Endothelial cell of hepatic sinusoid (primary cell): Measurements from ENCODE around the gene COPG1.
"Not testable (repeated sequence)": the region's sequence is repeated elsewhere in the genome, so short reads cannot be mapped to it uniquely, and the experiment has no call there.

ENCODE experiments used
- in situ Hi-C: cut with HindIII; loops from 2 replicates; pipeline ENCODE4 v1.10.0; 2017; ENCODE audit warnings: low sequenced_read_pairs

Gene COPG1, protein sequence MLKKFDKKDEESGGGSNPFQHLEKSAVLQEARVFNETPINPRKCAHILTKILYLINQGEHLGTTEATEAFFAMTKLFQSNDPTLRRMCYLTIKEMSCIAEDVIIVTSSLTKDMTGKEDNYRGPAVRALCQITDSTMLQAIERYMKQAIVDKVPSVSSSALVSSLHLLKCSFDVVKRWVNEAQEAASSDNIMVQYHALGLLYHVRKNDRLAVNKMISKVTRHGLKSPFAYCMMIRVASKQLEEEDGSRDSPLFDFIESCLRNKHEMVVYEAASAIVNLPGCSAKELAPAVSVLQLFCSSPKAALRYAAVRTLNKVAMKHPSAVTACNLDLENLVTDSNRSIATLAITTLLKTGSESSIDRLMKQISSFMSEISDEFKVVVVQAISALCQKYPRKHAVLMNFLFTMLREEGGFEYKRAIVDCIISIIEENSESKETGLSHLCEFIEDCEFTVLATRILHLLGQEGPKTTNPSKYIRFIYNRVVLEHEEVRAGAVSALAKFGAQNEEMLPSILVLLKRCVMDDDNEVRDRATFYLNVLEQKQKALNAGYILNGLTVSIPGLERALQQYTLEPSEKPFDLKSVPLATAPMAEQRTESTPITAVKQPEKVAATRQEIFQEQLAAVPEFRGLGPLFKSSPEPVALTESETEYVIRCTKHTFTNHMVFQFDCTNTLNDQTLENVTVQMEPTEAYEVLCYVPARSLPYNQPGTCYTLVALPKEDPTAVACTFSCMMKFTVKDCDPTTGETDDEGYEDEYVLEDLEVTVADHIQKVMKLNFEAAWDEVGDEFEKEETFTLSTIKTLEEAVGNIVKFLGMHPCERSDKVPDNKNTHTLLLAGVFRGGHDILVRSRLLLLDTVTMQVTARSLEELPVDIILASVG

DNA sequence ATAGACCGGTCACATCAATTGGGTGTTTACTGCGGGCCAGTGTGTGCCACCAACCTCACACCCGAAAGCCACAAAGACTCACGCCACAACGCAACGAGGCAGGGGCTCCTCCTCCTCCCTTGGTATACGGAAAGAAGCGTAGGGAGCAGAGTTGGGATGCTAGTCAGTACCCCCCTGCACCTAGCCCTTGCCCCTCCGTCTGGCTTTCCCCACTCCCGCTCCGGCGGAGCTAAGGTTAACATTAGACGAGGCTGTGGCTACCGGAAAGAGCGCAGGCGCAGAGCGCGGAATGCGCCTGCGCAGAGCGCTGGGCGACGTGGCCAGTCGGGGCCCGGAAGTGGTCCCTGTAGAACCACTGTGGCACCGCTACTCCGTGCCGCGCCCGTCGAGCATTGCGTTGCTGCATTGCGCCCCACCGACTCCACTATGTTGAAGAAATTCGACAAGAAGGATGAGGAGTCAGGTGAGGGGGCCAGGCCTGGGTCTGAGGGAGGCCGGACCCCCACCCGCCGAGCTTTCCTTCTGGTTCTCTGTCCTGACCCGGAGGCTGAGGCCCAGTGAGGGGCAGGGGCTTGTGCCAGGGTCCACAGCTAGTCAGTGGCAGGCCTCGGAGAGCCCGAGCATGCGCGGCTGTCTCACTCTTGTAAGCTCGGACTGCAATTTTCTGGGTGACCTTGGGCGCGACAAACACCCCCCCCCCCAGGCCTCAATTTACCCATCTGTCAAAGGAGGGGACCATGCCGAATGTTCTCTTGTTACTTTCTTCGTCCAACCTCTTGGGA lies at the start of gene COPG1:
Gene COPG1 (plus strand): TSS at position 323 of the 782 bp plus-strand sequence. CDS start 104 bp downstream, at position 427.
- in situ Hi-C loops = loop anchor here (25.0 kb wide), 1 partner anchor 187 kb away; the partner anchor contains the start of gene GP9

DNA sequence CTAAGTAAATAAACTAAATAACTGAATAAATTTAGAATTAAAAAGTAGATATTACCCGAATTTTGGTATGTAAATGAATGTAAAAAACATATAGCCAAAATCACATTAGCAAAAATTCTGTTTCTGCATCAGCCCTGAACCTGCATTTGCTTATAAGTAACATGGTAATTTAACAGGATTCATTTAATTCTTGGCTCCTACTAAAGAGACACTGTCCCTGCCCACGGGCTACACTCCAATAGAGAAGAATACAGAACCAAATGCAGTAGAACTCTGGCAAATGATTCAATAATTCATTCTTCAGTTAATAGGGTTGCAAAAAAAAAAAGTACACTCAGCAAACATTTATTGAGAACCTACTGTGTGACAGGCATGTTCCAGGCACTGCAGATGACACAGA lies 44.9 kb upstream of the COPG1 start:
- in situ Hi-C loops = no loop called here

DNA sequence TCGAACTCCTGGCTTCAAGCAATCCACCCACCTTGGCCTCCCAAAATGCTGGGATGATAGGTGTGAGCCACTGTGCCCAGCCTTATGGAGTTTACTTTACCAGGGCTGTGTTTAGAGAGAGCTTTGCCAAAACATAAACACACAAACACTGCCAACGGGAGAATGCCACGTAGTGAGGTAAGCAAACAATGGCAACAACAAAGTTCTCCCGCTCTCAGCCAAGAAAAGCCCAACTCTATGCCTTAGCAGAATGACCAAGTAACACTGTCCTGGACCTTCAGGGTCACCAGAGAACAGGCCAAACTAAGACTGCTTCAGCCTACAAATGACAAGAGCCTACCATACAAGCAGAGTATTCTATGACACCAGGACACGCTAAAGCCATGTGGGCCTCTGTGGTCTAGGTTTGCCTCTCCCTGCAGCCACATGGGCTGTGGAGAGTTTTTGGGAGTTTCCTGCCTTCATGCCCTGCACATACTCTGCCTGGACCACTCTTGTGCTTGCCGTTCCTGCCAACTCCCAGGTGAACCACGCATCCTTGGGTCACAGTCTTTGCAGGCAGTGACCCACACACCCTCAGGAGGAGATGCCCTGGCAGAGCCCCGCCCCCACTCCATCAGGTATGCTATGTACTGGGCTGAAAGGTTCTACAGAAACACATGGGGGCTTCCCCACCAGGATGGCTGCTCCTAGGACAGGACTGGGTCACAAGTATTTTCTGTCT lies 44.1 kb upstream of the COPG1 start:
- in situ Hi-C loops = no loop called here

DNA sequence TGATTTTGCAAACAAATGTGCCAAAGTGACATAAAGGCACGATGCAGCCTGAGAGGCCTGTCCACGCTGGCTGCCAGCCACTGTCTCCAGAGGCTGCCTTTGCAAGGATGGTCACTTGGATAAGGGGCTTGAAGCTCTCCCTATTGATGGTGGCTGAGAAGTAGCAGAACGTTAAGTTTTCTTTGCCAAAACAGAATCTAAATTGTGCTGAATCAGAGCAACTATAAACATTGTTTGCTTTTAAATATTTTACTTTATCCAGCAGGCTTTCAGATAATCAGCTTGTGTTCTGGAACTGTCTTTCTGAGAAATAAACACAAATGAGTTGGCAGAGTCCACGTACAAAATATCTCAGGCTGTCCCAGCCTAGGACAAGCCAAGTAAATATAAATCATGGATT lies 41.9 kb upstream of the COPG1 start:
- in situ Hi-C loops = no loop called here

DNA sequence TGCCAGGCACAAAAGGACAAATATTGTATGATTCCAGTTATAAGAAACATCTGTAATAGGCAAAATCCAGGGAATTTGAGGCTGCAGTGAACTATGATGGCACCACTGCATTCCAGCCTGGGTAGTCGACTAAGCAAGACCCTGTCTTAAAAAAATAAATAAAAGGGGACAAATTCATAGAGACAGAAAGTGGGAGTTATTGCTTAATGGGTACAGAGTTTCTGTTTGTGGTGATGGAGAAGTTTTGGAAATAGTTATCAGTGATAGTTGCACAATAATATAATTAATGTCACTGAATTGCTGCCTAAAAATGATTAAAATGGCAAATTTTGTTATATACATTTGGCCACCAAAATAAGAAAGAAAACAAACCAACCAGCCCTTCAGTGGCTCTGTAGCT lies 38.1 kb upstream of the COPG1 start:
- in situ Hi-C loops = no loop called here

DNA sequence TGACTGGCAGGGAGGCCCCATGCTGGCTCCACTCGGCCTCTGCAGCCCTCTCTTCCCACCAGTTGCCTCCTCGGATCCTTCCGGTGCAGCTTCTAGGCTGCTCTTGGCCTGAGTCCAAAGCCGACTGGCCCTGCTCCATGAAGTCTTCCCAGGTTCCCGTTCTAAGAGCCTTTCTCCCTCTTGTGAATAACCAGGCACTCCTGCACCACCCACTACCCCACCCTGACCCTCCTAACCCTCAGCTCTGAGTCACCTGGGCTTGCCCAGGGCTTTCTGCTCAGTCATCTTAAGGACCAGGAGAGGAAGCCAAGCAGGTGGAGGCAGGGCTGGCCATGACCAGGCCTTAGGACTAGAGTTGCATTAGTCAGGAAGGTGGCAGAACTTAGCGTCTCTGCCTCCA lies 37.6 kb upstream of the COPG1 start:
- in situ Hi-C loops = no loop called here

DNA sequence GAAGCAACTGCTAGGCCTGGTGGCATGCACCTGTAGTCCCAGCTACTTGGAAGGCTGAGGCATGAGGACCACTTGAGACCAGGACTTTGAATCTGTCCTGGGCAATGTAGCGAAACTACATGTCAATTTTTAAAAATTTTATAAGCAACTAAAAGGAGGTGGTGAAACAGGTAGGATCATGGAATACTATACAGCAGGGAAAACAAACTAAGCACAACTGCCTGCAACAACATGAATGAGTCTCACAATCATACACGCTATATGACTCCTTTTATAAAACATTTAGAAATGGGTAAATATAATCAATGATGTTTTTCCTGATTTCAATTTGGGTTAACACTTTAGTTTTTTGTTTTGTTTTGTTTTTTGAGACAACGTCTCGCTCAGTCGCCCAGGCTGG lies 36.2 kb upstream of the COPG1 start:
- in situ Hi-C loops = no loop called here

DNA sequence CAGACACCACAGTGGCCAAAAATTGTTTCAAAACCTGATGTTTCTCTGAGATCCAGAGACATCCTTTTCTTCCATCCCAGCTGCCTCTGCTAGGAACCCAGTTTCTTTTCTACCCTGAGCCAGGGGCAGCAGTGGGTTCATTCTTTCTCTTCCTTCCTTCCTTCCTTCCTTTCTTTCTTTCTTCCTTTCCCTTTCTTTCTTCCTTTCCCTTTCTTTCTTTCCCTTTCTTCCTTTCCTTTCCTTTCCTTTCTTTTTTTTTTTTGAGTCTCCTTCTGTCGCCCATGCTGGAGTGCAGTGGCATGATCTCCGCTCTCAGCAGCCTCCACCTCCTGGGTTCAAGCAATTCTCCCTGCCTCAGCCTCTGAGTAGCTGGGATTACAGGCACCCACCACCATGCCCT lies 30.7 kb upstream of the COPG1 start:
- in situ Hi-C loops = no loop called here

DNA sequence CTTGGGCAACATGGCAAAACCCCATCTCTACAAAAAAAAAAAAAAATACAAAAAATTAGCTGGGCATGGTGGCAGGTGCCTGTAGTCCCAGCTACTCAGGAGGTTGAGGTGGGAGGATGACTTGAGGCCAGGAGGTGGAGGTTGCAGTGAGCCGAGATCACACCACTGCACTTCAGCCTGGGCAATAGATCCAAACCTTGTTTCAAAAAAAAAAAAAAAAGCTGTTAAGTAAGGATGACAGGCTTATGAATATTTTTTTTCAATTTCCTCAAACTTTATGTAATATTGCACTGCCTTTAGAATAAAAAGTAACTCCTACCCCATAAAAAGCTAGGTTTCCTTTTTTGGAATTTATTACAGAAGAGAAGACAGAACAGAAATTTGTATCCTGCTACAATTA lies 25.0 kb upstream of the COPG1 start:
- in situ Hi-C loops = not testable (repeated sequence)

DNA sequence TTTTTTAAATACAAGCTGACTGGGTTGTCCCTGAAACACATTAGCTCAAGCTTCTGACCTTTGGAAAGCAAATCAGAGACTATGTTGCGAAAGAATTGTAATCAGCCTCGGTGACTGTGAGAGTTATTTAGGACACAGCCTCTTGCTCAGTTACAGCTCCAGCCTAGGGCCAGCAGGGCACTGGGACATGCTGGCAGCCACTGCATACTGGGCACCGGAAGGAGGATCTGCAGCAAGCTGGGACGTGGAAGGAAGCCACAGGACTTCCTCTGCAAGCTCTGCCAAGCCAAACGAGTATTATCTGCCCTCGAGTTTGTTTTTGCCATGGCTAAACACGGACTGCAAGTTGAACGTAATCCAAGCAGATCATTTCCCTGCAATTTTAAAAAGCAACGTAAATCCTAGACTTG lies 24.4 kb upstream of the COPG1 start:
- in situ Hi-C loops = loop anchor here (25.0 kb wide), 1 partner anchor 163 kb away; the partner anchor contains the start of gene GP9

DNA sequence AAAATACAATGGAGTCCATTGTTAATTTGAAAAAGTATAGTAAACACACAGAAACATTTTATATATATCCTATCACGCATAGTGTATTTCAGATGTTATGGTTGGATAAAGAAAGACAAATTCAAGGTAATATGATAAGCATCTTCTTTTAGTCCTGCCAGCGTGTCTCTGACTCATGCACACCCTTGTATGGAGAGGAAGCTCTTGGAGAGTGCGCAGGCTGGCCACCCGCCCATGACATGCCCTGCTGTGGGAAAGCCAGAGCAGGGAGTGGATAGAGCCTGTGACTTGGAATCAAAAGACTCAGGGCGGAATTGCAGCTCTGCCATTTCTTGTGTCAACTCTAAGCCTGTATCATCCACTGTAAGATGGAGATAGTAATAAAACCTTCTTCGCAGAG lies 23.0 kb upstream of the COPG1 start:
- in situ Hi-C loops = loop anchor here (25.0 kb wide), 1 partner anchor 164 kb away; the partner anchor contains the start of gene GP9

DNA sequence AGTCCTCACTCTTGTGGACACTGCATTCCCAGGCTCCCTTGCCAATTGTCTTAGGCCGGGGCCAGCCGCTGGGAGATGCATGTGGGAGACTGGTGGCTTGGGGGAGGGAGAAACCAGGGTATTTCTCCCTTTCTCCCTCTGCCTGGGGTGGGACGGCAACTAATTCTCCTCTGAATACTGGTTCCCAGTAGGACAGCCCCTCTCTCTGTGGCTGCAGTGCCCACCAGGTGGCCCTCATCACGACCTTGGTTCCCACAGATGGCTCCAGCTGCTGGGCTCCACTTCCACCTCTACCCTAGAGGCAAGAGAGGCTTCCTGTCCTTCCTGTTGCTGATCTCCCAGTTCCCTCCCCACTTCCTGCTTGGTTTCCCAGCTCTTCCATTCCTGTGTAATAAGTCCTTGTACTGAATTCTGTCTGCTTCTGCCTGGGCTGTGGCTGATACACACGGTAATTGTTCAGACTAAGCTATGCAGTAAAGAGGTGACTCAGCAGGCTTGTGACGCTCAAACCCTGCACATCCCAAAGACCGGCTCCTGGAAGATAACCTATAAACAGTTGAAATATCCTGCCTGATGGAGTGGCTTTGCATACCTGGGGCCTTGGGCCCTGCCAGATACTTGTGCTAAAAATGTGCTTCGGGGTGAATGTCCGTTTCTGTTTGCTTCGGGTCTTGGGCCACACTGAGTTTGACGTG lies 20.4 kb upstream of the COPG1 start:
- in situ Hi-C loops = loop anchor here (25.0 kb wide), 1 partner anchor 167 kb away; the partner anchor contains the start of gene GP9

DNA sequence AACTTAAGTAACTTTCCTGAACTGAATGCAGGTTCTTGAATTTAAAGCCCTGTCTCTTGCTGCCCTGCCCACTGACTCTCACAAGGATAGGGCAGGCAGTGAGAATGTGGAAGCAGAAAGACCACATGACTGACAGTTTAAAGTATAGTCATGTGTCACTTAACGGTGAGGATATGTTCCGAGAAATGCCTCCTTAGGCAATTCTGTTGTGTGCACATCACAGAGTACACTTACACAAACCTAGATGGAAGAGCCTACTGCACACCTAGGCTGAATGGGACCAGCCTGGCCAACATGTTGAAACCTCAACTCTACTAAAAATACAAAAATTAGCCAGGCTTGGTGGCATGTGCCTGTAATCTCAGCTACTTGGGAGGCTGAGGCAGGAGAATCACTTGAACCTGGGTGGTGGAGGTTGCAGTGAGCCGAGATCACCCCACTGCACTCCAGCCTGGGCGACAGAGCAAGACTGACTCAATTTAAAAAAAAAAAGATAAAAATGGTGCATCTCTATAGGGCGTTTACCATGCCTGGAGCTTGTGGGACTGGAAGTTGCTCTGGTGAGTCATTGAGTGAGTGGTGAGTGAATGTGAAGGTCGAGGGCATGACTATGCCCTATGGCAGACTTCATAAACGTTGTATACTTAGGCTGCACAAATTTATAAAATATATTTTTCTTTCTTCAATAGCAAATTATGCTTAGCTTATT lies 18.9 kb upstream of the COPG1 start:
- in situ Hi-C loops = loop anchor here (5.0 to 25.0 kb wide), 4 partner anchors 43 to 316 kb away; partner anchors contain the start of genes CFAP92 and GP9

DNA sequence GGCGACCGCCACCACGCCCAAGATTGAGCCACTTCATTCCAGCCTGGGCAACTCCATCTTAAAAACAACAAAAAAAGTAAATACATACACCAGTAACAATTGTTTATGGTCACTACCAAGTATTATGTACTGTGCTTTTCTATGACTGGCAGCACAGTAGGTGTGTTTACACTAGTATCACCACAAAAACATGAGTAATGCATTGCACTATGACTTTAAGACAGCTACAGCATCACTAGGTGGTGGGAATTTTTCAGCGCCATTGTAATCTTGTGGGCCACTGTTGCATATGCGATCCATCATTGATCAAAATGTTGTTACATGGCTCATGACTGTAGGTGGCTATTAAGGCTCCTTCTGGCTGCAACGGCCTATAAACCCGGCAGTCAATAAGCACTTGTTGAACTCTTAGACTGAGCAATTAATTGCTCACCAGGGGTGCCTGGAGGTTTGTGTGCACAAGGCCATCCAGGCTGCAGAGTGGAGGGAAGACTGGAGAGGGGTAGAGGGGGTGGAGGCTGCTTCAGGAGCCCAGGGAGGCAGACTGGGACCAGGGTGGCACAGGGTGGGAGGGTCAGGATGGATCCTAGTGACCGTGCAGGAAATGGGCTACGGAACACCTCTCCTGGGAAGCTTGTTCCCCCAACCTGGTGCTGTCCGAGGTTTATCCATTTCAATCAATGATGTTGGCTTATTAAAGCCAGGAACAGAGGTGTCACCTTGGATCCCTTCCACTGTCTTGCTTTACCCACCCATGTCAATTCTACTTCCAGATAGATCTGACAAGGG lies 17.9 kb upstream of the COPG1 start:
- in situ Hi-C loops = loop anchor here (5.0 to 25.0 kb wide), 4 partner anchors 44 to 317 kb away; partner anchors contain the start of genes CFAP92 and GP9

DNA sequence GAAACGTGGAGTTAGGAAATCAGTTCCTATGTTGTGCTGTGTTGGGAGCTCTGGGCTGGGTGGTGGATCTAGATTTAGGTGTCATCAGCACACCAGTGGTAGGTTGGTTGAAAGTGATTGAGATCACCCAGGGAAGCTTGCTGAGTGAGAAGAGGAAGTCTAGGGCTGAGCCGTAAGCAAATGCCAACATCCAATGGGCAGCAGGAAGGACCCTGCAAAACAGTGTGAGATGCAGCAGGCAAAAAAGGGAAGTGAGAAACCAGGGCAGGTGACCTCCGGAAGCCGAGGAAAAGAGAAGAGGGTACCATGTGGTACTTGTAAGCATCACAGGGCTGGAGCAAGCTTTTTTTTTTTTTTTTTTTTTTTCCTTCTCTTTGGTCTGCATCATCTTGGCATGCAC lies 15.9 kb upstream of the COPG1 start:
- in situ Hi-C loops = loop anchor here (5.0 to 25.0 kb wide), 4 partner anchors 46 to 319 kb away; partner anchors contain the start of genes CFAP92 and GP9

DNA sequence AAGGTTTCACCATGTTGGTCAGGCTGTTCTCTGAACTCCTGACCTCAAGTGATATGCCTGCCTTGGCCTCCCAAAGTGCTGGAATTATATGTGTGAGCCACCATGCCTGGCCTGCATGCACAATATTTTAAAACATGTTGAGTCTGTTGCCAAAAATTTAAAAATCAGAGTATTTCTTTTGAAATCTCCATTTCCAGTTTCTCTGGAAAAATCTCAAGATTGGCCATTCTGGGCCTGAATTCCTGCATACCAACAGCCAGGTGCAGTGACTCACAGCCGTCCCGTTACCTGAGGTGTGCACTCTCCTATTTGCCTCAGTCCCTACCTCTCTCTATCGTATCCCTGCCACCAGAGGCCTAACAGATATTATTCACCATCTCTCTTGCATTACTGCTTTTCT lies 15.0 kb upstream of the COPG1 start:
- in situ Hi-C loops = loop anchor here (5.0 to 25.0 kb wide), 4 partner anchors 47 to 320 kb away; partner anchors contain the start of genes CFAP92 and GP9

DNA sequence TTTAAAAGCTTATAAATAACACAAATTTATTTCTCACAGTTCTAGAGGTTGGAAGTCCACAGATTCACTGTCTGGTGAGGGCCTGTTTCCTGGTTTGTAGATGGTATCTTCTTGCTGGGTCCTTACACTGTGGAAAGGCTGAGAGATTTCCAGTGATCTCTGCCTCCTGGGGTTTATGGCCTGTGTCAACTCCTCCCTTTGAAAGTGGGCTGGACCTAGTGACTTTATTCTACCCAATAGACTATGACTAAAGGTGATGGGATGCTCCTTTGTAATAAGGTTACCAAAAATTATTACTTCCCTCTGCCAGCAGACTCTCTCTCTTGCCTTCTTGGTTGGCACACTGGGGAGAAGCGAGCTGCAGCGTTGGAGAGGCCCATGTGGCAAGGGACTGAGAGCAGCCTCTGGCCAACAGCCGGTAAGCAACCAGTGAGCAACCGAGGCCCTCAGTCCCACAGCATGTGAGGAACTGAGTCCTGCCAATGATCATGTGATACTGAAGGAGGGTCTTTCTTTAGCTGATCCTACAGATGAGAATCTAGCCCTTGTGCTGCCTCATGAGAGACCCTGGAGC lies 14.0 kb upstream of the COPG1 start:
- in situ Hi-C loops = loop anchor here (10.0 to 25.0 kb wide), 3 partner anchors 173 to 321 kb away; partner anchors contain the start of genes CFAP92 and GP9
